DMS53 (cell line): ENCODE results near the gene PRKAR1B.

ENCODE experiments used
- DNase-seq: peaks from one replicate; lab custom pipeline; 2025; lab: John Stamatoyannopoulos, UW

The PRKAR1B gene

DNA sequence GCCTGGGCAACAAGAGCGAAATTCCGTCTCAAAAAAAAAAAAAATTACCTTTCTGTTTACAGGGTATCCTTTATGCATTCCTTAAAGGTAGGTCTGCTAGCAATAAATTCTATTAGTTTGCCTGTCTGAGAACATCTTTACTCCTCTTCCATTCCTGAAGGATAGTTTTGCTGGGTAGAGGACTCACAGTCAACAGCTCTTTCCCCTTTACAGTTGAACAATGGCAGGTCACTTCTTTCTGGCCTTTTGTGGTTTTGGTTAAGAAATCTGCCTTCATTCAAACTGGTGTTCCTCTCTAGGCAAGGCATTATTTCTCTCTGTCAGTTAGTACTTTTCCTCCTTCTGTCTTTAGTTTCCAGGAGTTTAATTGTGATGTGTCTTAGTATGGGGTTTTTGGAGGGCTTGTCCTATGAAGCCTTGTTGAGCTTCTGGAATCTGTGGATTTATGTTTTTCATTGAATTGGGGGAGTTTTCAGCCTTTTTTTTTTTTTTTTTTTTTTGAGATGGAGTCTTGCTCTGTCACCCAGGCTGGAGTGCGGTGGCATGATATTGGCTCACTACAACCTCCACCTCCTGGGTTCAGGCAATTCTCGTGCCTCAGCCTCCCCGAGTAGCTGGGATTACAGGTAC is 5.3 kb downstream of the PRKAR1B start:
- no peak for DNase-seq

DNA sequence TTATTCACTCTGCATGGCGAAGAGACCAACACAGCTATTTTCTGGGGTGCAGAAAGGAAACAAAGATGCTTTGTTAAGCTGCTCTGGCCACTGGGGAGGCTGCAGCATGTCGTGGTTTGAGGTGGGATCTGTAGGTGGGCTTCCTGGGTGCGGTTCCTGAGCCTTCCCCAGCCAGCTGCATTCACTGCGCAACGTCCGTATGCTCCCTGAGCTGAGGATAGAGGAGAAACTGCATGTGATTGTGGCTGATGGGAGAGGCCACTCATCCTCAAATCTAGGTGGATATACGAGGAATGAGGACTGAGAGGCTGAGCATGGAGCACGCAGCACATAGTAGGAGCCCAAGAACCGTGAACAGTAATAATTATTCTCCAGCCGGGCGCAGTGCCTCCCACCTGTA is 10.4 kb downstream of the PRKAR1B start:
- no peak for DNase-seq

DNA sequence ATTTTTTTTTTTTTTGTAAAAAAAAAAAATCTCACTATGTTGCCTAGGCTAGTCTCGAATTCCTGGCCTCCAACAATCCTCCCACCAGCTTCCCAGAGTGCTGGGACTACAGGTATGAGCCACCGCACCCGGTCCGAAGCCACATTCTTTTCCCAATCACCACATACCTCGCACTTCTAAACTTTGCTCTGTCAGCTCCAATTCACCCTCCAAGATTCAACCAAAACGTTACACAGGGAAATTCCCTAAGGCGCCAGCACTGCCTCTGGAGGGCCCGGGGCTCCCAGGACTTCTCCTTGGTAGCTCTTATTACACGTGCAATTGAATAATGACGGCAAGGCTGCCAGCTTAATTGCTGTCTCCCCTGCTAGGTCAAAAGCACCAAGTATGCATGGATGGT is 10.9 kb downstream of the PRKAR1B start:
- no peak for DNase-seq

DNA sequence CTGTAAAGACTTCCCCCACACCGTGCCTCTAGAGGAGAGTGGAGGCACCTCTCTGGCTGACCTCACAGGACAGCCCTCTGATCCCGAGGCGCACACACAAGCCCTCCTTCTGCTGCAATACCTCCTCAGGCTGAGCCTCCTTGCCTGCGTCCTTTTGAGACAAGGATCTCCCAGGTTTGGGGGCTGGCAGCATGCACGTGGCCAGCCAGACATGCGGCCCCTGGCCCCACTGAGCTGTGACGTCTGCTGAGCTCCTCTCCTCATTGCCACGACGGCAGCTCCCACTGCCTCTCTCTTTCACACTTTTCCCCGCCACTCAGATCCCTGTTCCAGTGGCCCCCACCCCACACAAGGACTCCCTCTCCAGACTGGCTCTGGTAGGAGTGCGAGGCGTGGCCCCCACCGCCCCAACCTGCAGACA is 12.8 kb downstream of the PRKAR1B start:
- DNase-seq = no peak

DNA sequence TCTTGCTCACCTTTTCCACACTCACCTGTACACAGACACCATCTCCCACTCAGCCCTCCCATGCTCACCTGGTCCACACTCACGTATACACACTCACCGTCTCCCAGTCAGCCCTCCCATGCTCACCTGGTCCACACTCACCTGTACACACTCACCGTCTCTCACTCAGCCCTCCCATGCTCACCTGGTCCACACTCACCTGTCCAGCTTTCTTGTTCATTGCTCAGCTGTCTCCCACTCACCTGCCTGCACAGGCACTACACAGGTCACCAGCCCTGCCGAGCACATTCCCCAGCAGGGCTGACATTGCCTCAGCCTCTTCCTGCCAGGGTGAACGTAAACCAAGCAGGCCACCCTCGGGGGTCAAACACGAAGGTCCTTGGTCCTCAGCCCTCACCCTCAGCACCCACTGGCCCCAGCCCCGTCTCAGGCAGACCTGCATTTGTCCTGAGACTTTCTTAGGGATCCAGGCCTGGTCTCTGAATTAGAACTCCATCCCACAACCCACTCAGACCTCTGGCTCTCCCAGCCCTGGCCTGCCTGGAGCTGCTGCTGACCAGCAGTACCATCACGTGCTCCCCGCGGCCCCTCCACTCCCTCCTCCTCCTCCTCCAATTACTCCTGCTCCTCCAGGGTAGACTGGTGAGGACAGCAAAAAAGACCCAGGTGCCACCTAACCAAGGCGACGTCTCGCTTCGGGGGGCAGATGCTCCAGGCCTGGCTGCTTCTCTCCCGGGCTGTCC is 13.4 kb downstream of the PRKAR1B start:
- no peak for DNase-seq

DNA sequence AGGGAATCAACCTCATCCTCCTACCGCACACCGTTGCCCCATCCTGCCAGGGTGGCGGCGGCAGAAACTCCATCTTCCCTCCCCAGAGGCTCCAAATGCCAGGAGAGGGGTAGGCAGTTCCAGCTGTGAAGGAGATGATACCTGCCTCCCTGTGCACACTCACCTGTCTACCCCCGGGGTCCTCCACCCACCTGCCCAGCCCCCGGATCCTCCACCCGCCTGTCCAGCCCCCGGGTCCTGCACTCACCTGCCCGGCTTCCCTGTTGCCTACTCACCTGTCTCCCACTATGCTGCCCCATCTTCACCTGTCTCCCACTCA is 14.0 kb downstream of the PRKAR1B start:
- no peak for DNase-seq

DNA sequence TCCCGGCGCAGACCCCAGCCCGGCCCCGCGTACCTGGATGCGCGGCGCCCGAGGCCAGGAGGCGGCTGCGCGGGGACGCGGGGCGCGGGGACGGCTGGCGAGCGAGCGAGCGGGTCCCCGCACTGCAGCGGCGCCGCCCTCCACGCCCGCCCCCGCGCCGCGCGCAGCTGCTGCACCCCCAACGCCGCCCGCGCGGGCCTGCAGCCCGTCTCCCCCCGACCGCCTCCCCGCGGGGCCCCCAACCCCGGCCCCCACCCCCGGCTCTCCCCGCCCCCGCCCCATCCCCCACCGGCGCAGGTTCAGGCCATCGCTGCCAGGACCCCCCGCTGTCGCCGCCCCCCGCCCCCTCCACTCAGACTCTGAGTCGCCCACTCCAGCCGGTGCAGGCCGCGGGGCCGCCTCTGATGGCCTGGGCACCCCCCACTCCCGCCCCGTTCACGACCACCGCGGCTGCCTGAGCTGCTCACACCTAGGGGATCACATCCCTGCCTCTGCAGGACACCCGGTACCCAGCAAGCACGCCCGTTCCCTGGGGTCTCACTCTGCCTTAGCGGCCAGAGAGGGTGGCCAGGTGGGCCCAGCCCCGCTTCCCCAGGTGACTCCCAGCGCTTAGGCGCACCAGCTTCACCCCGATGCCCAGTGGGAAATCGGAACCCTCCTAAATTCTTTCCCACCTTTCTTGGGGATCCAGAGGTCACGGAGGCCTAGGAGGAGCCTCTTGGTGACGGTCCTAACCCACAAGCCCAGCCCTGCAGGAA is 14.5 kb downstream of the PRKAR1B start:
- no peak for DNase-seq

DNA sequence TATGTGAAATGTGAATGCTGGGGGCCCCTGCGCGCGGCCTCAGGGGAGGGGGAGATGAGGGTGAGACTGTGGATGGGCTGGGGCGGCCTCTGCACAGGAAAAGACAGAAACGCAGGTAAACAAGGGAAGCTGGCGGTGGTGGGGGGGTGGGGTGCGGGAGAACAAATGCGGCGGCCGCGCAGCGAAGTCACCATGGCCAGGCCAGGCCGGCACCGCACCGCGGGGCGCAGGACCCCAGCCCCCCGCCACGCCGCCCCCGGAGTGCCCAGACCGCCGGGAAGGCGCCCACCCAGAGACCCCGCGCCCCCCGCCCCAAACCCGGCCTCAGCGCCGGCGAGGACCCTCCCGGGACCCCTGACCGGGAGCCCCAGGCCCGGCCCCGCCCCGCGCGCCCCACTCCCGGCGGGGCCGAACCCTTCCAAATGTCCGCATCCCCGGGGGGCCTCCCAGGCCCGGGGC is 15.1 kb downstream of the PRKAR1B start:
- no peak for DNase-seq

DNA sequence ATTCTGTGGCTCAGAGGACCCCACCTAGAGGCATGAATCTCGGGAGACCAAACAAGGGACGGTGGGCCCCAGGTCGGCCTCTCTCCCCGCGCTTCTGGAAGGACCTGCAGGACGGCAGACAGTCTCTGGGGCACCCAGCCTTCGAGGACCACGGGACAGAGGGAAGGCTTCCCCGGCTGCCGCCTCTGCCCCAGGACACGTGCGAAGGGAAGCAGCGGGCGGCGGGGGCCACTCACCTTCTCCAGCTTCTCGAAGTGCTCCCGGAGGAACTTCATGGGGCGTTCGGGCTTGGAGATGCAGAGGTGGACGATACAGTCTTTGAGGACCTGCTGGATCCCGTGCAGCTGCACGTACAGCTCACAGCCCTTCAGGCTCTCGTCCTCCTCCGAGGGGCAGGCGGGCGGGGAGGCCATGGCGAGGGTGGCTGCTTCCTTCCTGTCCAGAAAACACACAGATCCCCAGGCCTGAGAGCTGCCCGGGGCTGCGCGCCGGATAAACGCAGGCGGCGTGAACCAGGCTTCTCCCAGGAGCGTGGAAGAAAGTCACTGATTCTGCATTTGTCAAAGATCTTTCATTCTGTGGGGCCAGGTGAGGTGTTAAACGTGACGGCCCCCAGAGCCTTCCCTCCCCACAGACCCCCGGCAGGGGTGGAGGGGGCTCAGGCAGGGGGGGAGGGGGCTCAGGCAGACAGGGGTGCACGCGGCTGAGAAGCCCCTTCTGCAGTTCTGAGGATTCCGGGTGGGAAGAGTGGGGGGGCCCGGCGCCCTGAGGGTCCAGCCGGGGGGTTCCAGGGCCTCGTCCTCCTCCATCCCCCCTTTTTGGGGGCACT is 15.8 kb downstream of the PRKAR1B start:
- no peak for DNase-seq

DNA sequence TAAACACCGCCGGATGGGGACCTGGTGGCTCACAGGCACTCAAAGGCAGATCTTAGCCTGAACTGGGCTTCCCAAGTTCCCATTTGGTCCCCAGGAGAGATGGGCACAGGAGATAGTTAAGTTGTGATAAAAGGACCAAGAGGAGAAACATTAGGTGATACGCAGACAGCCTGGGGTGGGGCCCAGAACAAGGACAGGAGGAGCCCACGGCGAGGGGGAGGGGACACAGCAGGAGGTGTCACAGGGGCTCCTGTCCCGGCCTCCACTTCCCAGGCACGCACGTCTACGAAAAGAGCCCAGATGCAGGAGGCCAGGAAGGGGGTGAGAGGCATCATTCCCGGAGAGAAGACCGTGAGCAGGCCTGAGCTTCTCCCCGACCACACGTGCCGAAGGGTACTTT is 16.9 kb downstream of the PRKAR1B start:
- DNase-seq = no peak

DNA sequence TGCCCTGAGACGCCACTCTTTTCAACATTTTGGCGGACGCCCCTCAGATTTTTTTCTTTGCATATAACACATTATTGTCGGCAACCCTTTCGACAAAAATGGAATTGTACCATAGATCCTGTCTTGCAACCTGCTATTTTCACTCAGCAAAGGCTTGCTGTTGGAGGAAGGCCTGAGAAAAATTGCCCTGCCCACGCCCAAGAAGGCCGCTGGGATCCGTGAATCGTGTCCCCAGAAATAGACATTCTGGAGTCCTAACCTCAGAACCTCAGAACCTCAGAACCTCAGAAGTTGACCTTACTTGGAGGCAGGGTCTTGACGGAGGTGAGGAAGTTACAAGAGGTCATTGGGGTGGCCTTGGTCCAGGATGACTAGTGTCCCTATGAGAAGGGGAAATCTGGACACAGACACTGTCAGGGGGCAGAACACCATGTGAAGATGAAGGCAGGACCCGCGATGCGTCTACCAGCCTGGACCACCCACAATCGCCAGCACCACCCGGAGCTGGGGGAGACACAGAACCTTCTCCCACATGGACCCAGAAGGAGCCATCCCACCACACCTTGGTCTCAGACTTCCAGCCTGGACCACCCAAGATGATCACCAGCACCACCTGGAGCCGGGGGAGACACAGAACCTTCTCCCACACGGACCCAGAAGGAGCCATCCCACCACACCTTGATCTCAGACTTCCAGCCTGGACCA is 19.6 kb downstream of the PRKAR1B start:
- DNase-seq = no peak

DNA sequence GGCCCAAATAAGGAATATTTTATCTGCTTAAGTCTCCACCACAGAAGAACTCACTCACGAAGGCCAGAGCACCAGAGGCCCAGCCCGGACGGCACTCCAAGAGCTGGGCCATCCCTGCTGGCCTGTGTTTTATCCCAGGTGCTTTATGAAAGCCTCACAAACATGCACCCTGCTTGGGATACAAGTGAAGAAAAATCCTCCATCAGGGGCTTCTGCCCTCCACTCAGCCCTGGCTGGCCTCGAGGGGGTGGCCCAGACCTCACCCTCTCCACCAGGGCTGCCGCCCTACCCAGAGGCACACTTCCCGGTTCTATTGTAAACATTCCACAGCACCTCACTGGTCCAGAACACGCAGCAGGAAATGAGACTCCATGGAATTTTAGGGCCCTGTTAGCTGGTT is 20.4 kb downstream of the PRKAR1B start:
- DNase-seq = no peak

DNA sequence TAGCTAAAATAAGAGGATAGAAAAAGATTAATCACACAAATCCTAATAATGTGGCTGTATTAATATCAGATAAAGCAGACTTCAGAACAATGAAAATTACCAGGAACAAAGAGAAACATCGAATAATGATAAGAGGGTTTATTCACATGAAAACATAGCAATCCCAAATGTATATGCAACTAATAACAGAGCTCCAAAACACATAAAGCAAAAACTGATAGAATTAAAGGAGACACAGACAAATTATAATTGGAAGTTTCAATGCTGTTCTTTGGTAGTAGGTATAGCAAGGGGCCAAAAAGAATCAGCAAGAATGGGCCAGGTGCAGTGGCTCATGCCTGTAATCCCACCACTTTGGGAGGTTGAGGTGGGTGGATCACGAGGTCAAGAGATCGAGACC is 24.0 kb downstream of the PRKAR1B start:
- DNase-seq = no peak

DNA sequence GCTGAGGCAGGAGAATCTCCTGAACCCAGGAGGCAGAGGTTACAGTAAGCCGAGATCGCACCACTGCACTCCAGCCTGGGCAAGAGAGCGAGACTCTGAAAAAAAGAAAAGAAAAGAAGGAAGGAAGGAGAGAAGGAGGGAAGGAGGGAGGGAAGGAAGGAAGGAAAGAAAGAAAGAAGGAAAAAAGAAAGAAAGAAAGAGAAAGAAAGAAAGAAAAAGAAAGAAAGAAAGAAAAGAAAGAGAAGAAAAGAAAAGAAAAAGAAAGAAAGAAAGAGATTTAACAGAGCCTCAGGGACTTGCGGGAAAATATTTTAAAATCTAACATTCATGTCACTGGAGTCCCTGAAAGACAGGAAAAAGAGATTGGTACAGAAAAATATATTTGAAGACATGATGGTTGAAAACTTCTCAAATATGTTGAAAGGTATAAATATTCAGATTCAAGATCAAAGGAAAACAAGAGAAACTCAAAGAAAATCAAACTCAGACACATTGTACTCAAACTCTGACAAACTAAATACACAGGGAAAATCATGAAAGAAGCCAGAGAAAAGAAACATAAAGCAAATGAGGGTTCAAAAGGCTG is 25.9 kb downstream of the PRKAR1B start:
- DNase-seq = no peak

DNA sequence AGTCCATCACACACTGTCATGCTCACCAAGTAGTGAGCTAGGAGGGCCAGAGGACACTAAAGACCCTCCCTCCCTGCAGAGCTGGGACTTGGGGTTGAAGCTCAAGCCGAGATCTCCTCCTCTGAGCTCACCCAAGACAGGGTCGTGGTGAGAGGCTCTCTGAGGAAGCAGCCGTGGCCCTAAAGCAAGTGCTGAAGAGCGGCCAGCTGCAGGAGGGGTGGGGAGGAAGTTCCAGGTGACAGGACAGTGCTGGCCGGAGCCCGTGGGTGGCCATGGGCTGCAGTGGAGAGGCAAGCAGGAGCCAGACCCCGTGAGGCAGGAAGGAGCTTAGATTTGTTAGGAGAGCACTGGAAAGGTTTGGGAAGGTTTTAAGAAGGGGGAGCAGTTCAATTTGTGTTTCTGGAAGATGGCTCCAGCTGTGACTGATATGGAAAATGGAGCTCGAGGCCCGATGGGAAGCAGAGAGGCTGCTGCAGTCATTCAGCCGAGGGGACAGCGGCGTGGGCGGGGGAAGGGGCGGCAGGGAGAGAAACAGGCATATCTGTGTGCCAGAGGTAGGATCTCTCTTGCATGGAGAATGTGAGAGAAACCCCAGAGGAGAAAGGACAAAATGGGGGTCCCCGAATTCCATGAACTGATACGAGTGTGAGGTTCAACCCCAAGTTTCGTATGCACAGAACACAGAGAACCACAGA is 27.5 kb downstream of the PRKAR1B start:
- no peak for DNase-seq

DNA sequence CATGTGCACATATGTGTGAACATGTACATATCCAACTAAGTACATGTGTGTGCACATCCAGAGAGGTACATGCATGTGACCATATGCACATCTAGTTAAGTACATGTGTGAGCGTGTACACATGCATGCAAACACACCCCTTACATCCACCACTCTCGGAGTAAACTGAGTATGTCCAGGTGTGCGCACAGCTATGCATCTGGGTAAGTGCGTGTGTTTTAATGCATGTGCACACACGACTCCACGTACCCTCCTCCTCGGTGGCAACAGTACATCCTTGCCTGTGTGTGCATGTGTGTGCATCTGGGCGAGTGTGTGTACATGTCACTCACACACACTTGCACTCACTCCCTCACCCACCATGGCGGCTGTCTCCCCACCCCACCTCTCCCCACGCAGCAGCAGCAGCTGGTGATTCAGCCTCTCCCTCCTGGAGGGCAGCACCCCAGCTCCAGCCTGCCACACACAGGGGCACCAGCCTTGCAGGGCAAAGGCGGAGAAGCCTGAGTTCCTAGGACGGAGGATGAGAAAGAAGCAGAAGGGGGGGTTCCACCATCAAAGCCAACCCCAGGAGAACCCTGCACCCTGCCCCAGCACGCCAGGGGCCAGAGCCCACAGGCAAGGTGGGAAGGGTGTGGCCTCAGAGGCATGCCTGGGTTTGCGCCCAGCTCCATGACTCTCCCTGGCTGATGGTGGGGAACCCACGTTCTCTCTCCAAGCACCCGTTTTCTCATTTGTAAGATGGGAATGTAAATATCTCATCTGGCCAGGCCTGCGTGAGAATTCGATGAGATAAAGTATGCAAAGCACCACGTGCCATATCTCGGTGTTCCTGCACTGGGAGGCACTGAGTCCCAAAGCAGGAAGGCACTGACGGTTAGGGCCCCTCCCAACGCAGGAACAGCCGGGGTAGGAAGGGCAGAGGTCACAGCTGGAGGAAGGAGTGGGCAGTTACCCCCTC is 28.3 kb downstream of the PRKAR1B start:
- no peak for DNase-seq

DNA sequence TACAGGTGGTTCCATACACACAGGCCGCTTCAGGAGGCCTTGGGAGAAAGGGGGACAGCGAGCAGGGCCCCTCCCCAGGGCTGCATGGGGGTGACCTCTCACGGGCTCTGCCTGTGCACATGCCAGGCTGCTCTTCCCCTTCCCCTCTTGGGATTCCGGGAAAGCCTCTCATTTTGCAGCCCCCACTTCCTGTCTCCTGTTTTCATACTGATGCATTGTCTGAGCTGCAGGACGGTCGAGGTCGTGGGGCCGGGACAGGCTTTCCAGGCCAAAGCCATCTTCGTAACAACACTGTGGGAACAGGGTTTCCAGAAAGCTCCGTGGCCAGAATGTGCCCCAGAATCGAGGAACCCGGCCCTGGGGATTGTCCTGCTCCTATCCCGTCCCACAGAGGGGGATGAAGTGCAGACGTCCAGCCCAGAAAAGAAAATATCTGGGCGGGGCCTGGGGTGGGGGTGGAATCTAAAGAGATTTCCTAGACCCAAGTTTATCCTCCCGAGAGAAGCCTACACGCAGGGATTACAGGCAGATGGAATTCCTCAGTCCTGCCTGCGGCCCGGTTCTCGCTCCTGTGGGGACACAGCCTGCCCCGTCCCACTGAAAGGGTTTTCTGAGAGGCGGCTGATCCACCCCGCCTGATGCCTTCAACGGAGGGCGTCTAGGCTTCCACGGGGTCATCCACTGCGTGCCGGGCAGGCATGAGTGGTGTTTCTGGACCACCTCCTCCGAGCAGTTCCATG is 30.1 kb downstream of the PRKAR1B start:
- DNase-seq = no peak

DNA sequence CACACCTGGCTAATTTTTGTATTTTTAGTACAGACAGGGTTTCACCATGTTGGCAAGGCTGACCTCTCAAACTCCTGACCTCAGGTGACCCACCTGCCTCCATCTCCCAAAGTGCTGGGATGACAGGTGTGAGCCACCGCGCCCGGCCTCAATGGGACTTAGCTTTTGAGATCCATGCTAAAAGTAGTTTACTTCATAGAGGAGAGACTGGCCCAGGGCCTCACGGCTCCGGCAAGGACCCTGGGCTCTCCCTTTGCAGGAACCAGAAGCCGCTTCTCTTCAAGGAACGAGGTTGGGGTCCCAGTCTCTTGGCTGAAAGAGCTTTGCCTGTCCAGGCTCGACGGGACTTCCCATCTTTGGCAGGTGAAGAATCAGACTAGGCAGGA is 30.7 kb downstream of the PRKAR1B start:
- no peak for DNase-seq

DNA sequence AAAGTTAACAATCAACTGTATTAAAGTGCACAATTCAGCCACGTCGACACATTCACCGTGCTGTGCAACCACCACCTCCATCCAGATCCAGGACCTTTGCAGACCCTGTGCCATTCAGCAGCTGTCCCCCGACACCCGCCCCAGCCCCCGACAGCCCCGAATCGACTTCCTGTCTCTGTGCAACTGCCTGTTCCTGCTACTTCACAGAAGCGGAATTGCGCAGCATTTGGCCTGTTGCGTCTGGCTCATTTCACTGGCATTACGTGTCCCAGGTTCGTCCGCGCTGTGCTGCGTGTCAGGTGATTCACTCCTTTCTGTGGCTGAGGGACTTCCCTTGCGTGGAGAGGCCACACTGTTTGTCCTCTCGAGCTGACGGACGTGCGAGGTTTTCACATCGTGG is 33.8 kb downstream of the PRKAR1B start:
- no peak for DNase-seq
